Stimulated activated naive B cell treated with anti-CD40 and anti-IgM and Interleukin-4, amounts not matched to agents 10 μg/mL and 1 μg/mL and 100 μg/mL, for 72 hours (primary cell): ENCODE data around the gene CLIC4.
A peak's percentile ranks its signal among the peaks of the same experiment; 100 is the strongest.
"Not testable (repeated sequence)": the region's sequence is repeated elsewhere in the genome, so short reads cannot be mapped to it uniquely, and the experiment has no call there.

Source experiments
- ATAC-seq, 2 donors: fragments of 150-1000 bp; cut with Tn5 transposase; replicated peaks; 2 replicates each; pipeline ENCODE4 v1.10.0; 2021; ENCODE audit warnings: moderate library complexity in 1 of 2
- DNase-seq: peaks from one replicate; pipeline ENCODE4 v3.0.0; 2021
- H3K27ac Mint-ChIP-seq: one replicate; pipeline ENCODE4 v1.8.0; 2022; ENCODE audit warnings: mild to moderate bottlenecking, mixed read lengths
- H3K27me3 Mint-ChIP-seq, 2 donors: one replicate each; pipeline ENCODE4 v1.8.0; 2022; ENCODE audit warnings: mixed read lengths in 2 of 2
- H3K36me3 Mint-ChIP-seq, 2 donors: one replicate each; pipeline ENCODE4 v1.8.0; 2022; ENCODE audit warnings: mixed read lengths in 2 of 2, mild to moderate bottlenecking in 1 of 2
- H3K4me1 Mint-ChIP-seq, 2 donors: one replicate each; pipeline ENCODE4 v1.8.0; 2022; ENCODE audit warnings: mixed read lengths in 2 of 2, mild to moderate bottlenecking in 1 of 2
- H3K4me3 Mint-ChIP-seq, 2 donors: one replicate each; pipeline ENCODE4 v1.8.0; 2022; ENCODE audit warnings: mild to moderate bottlenecking in 2 of 2, mixed read lengths in 2 of 2, moderate library complexity in 1 of 2
- H3K9me3 Mint-ChIP-seq, 2 donors: one replicate each; pipeline ENCODE4 v1.8.0; 2022; ENCODE audit warnings: mixed read lengths in 2 of 2, mild to moderate bottlenecking in 1 of 2

CLIC4 gene

GRCh38 chr1:24780626-24781025 is 35.4 kb downstream of the CLIC4 start:
- peaks cover 3 to 17% of the 10 kb centered on the region in 2 donors for H3K36me3 Mint-ChIP-seq
- H3K4me1 Mint-ChIP-seq: peaks cover 25 to 56% of the 10 kb centered on the region in 2 donors
- peak overlapping the region; percentile 37 for H3K27ac Mint-ChIP-seq
- ATAC-seq, H3K27me3 Mint-ChIP-seq, H3K4me3 Mint-ChIP-seq, H3K9me3 Mint-ChIP-seq, DNase-seq: not testable (repeated sequence)

- Mint-ChIP-seq H3K27ac (no peak overlapping the region), H3K36me3 (peaks cover 3 to 12% of the 10 kb centered on the region in 2 donors), H3K4me3 (no peak overlapping the region), H3K27me3 (no peaks in the 10 kb centered on the region), H3K9me3 (no peaks in the 10 kb centered on the region), H3K4me1 (peaks cover 17 to 44% of the 10 kb centered on the region in 2 donors)
- ATAC-seq: no peak
- no peak for DNase-seq
These were observed 37.4 kb downstream of the CLIC4 start for GRCh38 chr1:24782689-24783088.

GRCh38 chr1:24783713-24784112 is 38.5 kb downstream of the CLIC4 start:
- Mint-ChIP-seq H3K27me3 (no peaks in the 10 kb centered on the region), H3K27ac (no peak overlapping the region), H3K4me3 (no peak overlapping the region), H3K9me3 (no peaks in the 10 kb centered on the region), H3K36me3 (peaks cover 3 to 12% of the 10 kb centered on the region in 2 donors), H3K4me1 (peaks cover 17 to 45% of the 10 kb centered on the region in 2 donors)
- no peak for ATAC-seq
- DNase-seq: no peak

GRCh38 chr1:24786191-24786590 is 40.9 kb downstream of the CLIC4 start:
- H3K36me3 Mint-ChIP-seq: peaks cover 0 to 5% of the 10 kb centered on the region in 2 donors
- H3K27me3 Mint-ChIP-seq: no peaks in the 10 kb centered on the region
- H3K9me3 Mint-ChIP-seq: no peaks in the 10 kb centered on the region
- DNase-seq (no peak), ATAC-seq (no peak)
- H3K4me1 Mint-ChIP-seq: peaks cover 9 to 33% of the 10 kb centered on the region in 2 donors
- no peak overlapping the region for H3K4me3 Mint-ChIP-seq
- no peak overlapping the region for H3K27ac Mint-ChIP-seq

GRCh38 chr1:24790490-24790889 is 45.2 kb downstream of the CLIC4 start:
- H3K9me3 Mint-ChIP-seq: no peaks in the 10 kb centered on the region
- H3K4me1 Mint-ChIP-seq: peaks cover 20 to 46% of the 10 kb centered on the region in 2 donors
- ATAC-seq (no peak), DNase-seq (no peak)
- H3K4me3 Mint-ChIP-seq: no peak overlapping the region
- H3K27ac Mint-ChIP-seq: no peak overlapping the region
- no peaks in the 10 kb centered on the region for H3K27me3 Mint-ChIP-seq
- H3K36me3 Mint-ChIP-seq: peaks cover 0 to 3% of the 10 kb centered on the region in 2 donors

GRCh38 chr1:24793447-24794129 is 48.3 kb downstream of the CLIC4 start:
- H3K27ac Mint-ChIP-seq: no peak overlapping the region
- no peaks in the 10 kb centered on the region for H3K9me3 Mint-ChIP-seq
- ATAC-seq: no peak
- no peak overlapping the region for H3K4me3 Mint-ChIP-seq
- H3K36me3 Mint-ChIP-seq: peaks cover 10 to 14% of the 10 kb centered on the region in 2 donors
- no peak for DNase-seq
- no peaks in the 10 kb centered on the region for H3K27me3 Mint-ChIP-seq
- H3K4me1 Mint-ChIP-seq: peaks cover 20 to 35% of the 10 kb centered on the region in 2 donors

- not testable (repeated sequence) for H3K4me3 Mint-ChIP-seq
These were observed 48.9 kb downstream of the CLIC4 start for GRCh38 chr1:24794130-24794502.

GRCh38 chr1:24795236-24795635 is 50.0 kb downstream of the CLIC4 start:
- Mint-ChIP-seq H3K27me3 (no peaks in the 10 kb centered on the region), H3K9me3 (no peaks in the 10 kb centered on the region), H3K4me3 (no peak overlapping the region), H3K27ac (no peak overlapping the region), H3K36me3 (peaks cover 16 to 17% of the 10 kb centered on the region in 2 donors), H3K4me1 (peaks cover 17 to 29% of the 10 kb centered on the region in 2 donors)
- DNase-seq (no peak), ATAC-seq (no peak)

More at GRCh38 chr1:24794130-24794502, 48.9 kb downstream of the CLIC4 start:
- H3K9me3 Mint-ChIP-seq, DNase-seq, ATAC-seq, H3K27me3 Mint-ChIP-seq, H3K27ac Mint-ChIP-seq: not testable (repeated sequence)
- Mint-ChIP-seq H3K4me1 (peaks cover 20 to 34% of the 10 kb centered on the region in 2 donors), H3K36me3 (peaks cover 14 to 17% of the 10 kb centered on the region in 2 donors)

- DNase-seq: no peak
- H3K4me1 Mint-ChIP-seq: peaks cover 21 to 36% of the 10 kb centered on the region in 2 donors
- H3K9me3 Mint-ChIP-seq: no peaks in the 10 kb centered on the region
- ATAC-seq: no peak
- H3K27ac Mint-ChIP-seq: no peak overlapping the region
- no peaks in the 10 kb centered on the region for H3K27me3 Mint-ChIP-seq
- H3K4me3 Mint-ChIP-seq: no peak overlapping the region
- H3K36me3 Mint-ChIP-seq: peaks cover 16 to 17% of the 10 kb centered on the region in 2 donors
These were observed 51.3 kb downstream of the CLIC4 start for GRCh38 chr1:24796524-24796923.

- Mint-ChIP-seq H3K4me1 (peaks cover 9 to 31% of the 10 kb centered on the region in 2 donors), H3K36me3 (peaks cover 16 to 17% of the 10 kb centered on the region in 2 donors)
- ATAC-seq, DNase-seq, H3K27ac Mint-ChIP-seq, H3K27me3 Mint-ChIP-seq, H3K4me3 Mint-ChIP-seq, H3K9me3 Mint-ChIP-seq: not testable (repeated sequence)
These were observed 54.0 kb downstream of the CLIC4 start for GRCh38 chr1:24799242-24799641.

GRCh38 chr1:24801176-24801575 is 55.9 kb downstream of the CLIC4 start:
- peak in 1 of 2 donors; percentile 48 for ATAC-seq
- H3K4me3 Mint-ChIP-seq: no peak overlapping the region
- no peaks in the 10 kb centered on the region for H3K9me3 Mint-ChIP-seq
- H3K27me3 Mint-ChIP-seq: no peaks in the 10 kb centered on the region
- no peak for DNase-seq
- H3K27ac Mint-ChIP-seq: peak overlapping the region; percentile 75
- H3K36me3 Mint-ChIP-seq: peaks cover 25% of the 10 kb centered on the region in 2 donors
- H3K4me1 Mint-ChIP-seq: peaks cover 4 to 20% of the 10 kb centered on the region in 2 donors

GRCh38 chr1:24803220-24803619 is 58.0 kb downstream of the CLIC4 start:
- Mint-ChIP-seq H3K27ac (no peak overlapping the region), H3K27me3 (no peaks in the 10 kb centered on the region), H3K9me3 (no peaks in the 10 kb centered on the region), H3K4me1 (peaks cover 7 to 32% of the 10 kb centered on the region in 2 donors), H3K36me3 (peaks cover 22% of the 10 kb centered on the region in 2 donors), H3K4me3 (no peak overlapping the region)
- DNase-seq (no peak), ATAC-seq (no peak)

- DNase-seq (no peak), ATAC-seq (no peak)
- H3K27me3 Mint-ChIP-seq: no peaks in the 10 kb centered on the region
- peaks cover 7 to 32% of the 10 kb centered on the region in 2 donors for H3K4me1 Mint-ChIP-seq
- no peak overlapping the region for H3K27ac Mint-ChIP-seq
- H3K4me3 Mint-ChIP-seq: no peak overlapping the region
- no peaks in the 10 kb centered on the region for H3K9me3 Mint-ChIP-seq
- peaks cover 15 to 16% of the 10 kb centered on the region in 2 donors for H3K36me3 Mint-ChIP-seq
These were observed 58.8 kb downstream of the CLIC4 start for GRCh38 chr1:24803987-24804530.

GRCh38 chr1:24805534-24806301 is 60.5 kb downstream of the CLIC4 start:
- DNase-seq: no peak
- no peak overlapping the region for H3K4me3 Mint-ChIP-seq

More at GRCh38 chr1:24805534-24806301, 60.5 kb downstream of the CLIC4 start:
- Mint-ChIP-seq H3K9me3 (no peaks in the 10 kb centered on the region), H3K27ac (no peak overlapping the region), H3K4me1 (peaks cover 11 to 42% of the 10 kb centered on the region in 2 donors), H3K36me3 (peaks cover 12 to 14% of the 10 kb centered on the region in 2 donors), H3K27me3 (no peaks in the 10 kb centered on the region)
- no peak for ATAC-seq
